Measurements from ENCODE around the gene ESPL1. TPM values are rescaled to one million over a fixed set of nuclear protein-coding genes. Genes with fewer than 3 reads are reported as not detected.

The ESPL1 gene
- polyA plus RNA-seq, 5 donors: 8.4 to 20.4 (median 13.0) TPM

DNA sequence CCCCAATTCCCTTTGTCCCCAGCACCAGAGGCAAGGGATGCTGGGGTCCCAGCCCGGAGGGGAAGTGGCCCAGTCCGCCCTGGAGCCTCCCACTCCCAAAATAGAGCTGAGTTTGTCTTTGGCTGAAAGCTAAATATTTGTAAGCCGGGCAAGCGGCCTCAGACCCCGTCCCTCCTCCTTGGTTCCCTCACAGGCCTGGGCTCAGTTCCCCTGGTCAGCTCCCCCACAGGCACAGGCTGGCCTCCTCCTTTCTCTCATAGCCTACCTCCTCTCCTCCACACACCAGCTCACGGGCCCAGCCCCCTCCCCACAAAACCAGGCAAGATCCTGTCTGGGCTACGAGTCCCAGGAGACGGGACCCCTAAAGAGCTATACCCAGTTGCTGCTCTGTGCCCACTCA is 66.7 kb downstream of the ESPL1 start:
- no peak for DNase-seq

DNA sequence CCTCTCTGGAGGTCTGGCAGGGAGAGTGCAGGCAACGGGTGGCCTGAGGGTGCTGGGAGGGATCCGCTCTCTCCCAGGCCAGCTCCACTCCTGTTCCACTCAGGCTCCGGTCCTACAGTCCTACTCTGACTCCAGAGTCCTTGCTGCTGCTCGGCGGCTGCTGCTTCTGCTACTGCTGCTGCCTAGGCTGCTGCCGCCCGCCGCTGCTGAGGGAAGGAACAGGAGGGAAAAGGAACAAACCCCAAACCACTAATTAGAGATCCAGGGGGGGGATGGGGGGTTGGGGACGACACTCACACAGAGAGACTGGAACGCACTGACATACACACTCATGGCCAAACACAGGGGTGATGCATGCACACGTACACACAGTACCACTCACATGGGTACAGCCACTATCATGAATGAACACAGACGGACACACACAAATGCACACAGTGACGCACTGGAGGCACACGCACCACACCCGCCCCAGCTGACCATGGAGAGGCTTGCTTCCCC is 68.1 kb downstream of the ESPL1 start, which contains the start of gene SP7:
Gene SP7 (minus strand): TSS at position 174 of the 501 bp plus-strand sequence. CDS start 708 bp downstream, outside the sequence.
- DNase-seq: no peak

DNA sequence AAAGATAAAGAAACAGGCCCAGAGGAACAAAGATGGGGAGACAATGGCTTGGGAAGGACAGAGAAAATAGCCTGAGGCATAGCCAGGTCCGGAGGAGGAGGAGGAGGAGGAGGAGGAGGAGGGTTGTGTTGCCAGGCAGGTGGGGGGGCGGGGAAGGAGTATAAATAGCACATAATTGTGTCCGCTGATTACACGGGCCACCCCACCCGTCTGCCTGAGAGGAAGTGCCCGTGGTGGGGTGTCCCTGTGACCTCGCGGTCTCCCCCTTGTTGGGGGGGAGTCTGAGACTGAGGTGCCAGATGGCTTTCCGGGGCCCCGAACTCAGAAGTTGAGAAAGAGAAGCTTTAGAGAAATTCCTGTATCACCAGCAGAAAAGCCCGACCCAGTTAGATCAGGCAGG is 69.9 kb downstream of the ESPL1 start:
- DNase-seq: no peak

DNA sequence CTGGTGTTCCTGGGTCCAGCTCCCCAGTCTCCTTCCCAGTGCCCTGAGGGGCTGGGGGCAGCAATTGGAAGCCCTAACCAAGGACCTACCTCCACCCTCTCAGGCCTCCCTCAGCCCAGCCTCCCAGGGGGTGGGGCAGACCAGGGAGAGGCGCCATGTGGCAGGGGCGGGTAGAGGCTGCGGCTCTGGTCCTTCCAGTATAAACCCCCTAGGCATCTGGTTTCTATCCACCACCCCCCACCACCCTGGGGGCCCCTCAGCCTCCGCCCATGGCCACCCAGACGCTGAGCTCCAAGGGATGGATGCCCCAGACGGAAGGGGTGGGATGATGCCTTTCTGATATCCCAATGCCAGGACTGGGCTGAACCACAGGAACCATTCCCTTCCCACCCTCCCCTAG is 70.8 kb downstream of the ESPL1 start:
- DNase-seq: no peak

DNA sequence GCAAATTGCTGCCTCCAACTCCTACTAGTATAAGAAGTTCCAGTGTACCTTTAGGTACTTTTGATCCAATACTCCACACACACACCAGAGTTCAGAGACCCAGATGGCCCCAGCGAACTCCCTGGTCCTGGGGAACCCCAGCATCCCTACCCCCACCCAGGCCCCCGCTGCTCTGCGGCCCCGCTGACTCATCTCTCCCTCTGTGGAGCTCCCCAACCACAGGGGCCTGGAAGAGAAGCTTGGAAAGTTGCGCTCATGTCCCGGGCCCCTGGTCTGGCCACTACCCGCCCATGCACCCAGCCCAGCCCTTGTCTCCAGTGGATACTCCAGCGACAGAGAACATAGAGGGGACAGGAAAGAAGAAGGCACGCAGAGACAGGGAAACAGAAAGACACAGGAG is 72.3 kb downstream of the ESPL1 start:
- DNase-seq: no peak

Other genes with a start within 250 kb of the ESPL1 start
- gene TNS2, start 218.2 kb upstream of the ESPL1 start, polyA plus RNA-seq (ENCODE audit: insufficient read depth in 1 of 5, insufficient read length in 5 of 5, low replicate concordance in 1 of 5): 100 to 1,000 TPM in 4 of 5 donors, 10 to 100 TPM in 1; 96.5 to 138 (median 126) TPM
- gene SPRYD3, start 188.9 kb upstream of the ESPL1 start, polyA plus RNA-seq (ENCODE audit: insufficient read depth in 1 of 5, insufficient read length in 5 of 5, low replicate concordance in 1 of 5): 10 to 100 TPM; 13.9 to 22.0 (median 17.8) TPM
- gene IGFBP6, start 170.6 kb upstream of the ESPL1 start, polyA plus RNA-seq (ENCODE audit: insufficient read depth in 1 of 5, insufficient read length in 5 of 5, low replicate concordance in 1 of 5): 10 to 100 TPM in 4 of 5 donors, 1 to 10 TPM in 1; 9.6 to 25.1 (median 19.0) TPM
- gene SOAT2, start 164.8 kb upstream of the ESPL1 start, polyA plus RNA-seq (ENCODE audit: insufficient read depth in 1 of 5, insufficient read length in 5 of 5, low replicate concordance in 1 of 5): under 1 TPM; 0.19 to 0.37 (median 0.23) TPM
- gene ZNF740, start 87.6 kb upstream of the ESPL1 start, polyA plus RNA-seq (ENCODE audit: insufficient read depth in 1 of 5, insufficient read length in 5 of 5, low replicate concordance in 1 of 5): 10 to 100 TPM; 49.5 to 66.6 (median 63.9) TPM
- 100 to 1,000 TPM in 1 of 5 donors, 10 to 100 TPM in 4; 71.4 to 117 (median 80.3) TPM for gene CSAD, start 87.4 kb upstream of the ESPL1 start, polyA plus RNA-seq (ENCODE audit: insufficient read depth in 1 of 5, insufficient read length in 5 of 5, low replicate concordance in 1 of 5)
- 1 to 10 TPM in 4 of 5 donors, under 1 TPM in 1; 0.90 to 2.1 (median 1.2) TPM for gene ITGB7, start 61.0 kb upstream of the ESPL1 start, polyA plus RNA-seq (ENCODE audit: insufficient read depth in 1 of 5, insufficient read length in 5 of 5, low replicate concordance in 1 of 5)
- gene RARG, start 36.1 kb upstream of the ESPL1 start, polyA plus RNA-seq (ENCODE audit: insufficient read depth in 1 of 5, insufficient read length in 5 of 5, low replicate concordance in 1 of 5): 10 to 100 TPM; 41.7 to 59.8 (median 49.2) TPM
- 100 to 1,000 TPM; 683 to 991 (median 734) TPM for gene PFDN5, start 27.2 kb downstream of the ESPL1 start, polyA plus RNA-seq (ENCODE audit: insufficient read depth in 1 of 5, insufficient read length in 5 of 5, low replicate concordance in 1 of 5)
- gene MYG1, start 31.4 kb downstream of the ESPL1 start, polyA plus RNA-seq (ENCODE audit: insufficient read depth in 1 of 5, insufficient read length in 5 of 5, low replicate concordance in 1 of 5): 10 to 100 TPM; 39.1 to 56.6 (median 42.6) TPM
- gene AAAS, start 53.3 kb downstream of the ESPL1 start, polyA plus RNA-seq (ENCODE audit: insufficient read depth in 1 of 5, insufficient read length in 5 of 5, low replicate concordance in 1 of 5): 10 to 100 TPM; 73.3 to 91.6 (median 81.6) TPM
- gene SP7, start 68.1 kb downstream of the ESPL1 start, polyA plus RNA-seq (ENCODE audit: insufficient read depth in 1 of 5, insufficient read length in 5 of 5, low replicate concordance in 1 of 5): under 1 TPM in 3 of 5 donors, not detected in 2; 0.07 to 0.10 (median 0.08) TPM
- 10 to 100 TPM; 57.9 to 84.6 (median 78.5) TPM for gene SP1, start 111.9 kb downstream of the ESPL1 start, polyA plus RNA-seq (ENCODE audit: insufficient read depth in 1 of 5, insufficient read length in 5 of 5, low replicate concordance in 1 of 5)
- gene AMHR2, start 155.6 kb downstream of the ESPL1 start, polyA plus RNA-seq (ENCODE audit: insufficient read depth in 1 of 5, insufficient read length in 5 of 5, low replicate concordance in 1 of 5): 1 to 10 TPM; 1.4 to 2.6 (median 2.3) TPM
- 100 to 1,000 TPM in 3 of 5 donors, 10 to 100 TPM in 2; 98.8 to 121 (median 102) TPM for gene PRR13, start 173.4 kb downstream of the ESPL1 start, polyA plus RNA-seq (ENCODE audit: insufficient read depth in 1 of 5, insufficient read length in 5 of 5, low replicate concordance in 1 of 5)
- gene PCBP2, start 183.8 kb downstream of the ESPL1 start, polyA plus RNA-seq (ENCODE audit: insufficient read depth in 1 of 5, insufficient read length in 5 of 5, low replicate concordance in 1 of 5): 1,000 to 10,000 TPM in 3 of 5 donors, 100 to 1,000 TPM in 2; 928 to 1,079 (median 1,012) TPM
- 10 to 100 TPM; 22.8 to 32.7 (median 29.3) TPM for gene MAP3K12, start 231.2 kb downstream of the ESPL1 start, polyA plus RNA-seq (ENCODE audit: insufficient read depth in 1 of 5, insufficient read length in 5 of 5, low replicate concordance in 1 of 5)
- 10 to 100 TPM; 37.1 to 58.0 (median 50.0) TPM for gene TARBP2, start 233.0 kb downstream of the ESPL1 start, polyA plus RNA-seq (ENCODE audit: insufficient read depth in 1 of 5, insufficient read length in 5 of 5, low replicate concordance in 1 of 5)
- gene NPFF, start 239.2 kb downstream of the ESPL1 start, polyA plus RNA-seq (ENCODE audit: insufficient read depth in 1 of 5, insufficient read length in 5 of 5, low replicate concordance in 1 of 5): 1 to 10 TPM in 2 of 5 donors, under 1 TPM in 2, not detected in 1; 0.33 to 1.5 (median 0.94) TPM

All from right lung (tissue), 5 donors.